Right cardiac atrium (tissue), 5 donors: ENCODE measurements around the gene SLC29A2. TPM values are rescaled to one million over a fixed set of nuclear protein-coding genes. Genes with fewer than 3 reads are reported as not detected.

Experiments
- ATAC-seq, 2 donors: fragments of 200-7000 bp; cut with Tn5 transposase; one replicate each; pipeline versions ENCODE4 v1.8.0 to v1.9.1; 2020; ENCODE audit warnings: moderate library complexity in 2 of 2, mild to moderate bottlenecking in 1 of 2
- DNase-seq, 3 donors: peaks; one replicate each; pipeline ENCODE4 v3.0.0-alpha.2; 2020
- H3K27ac ChIP-seq: one replicate; pipeline ENCODE4 v1.5.1; 2013; ENCODE audit warnings: mild to moderate bottlenecking, low read length, control low read depth, moderate library complexity
- H3K27me3 ChIP-seq: one replicate; pipeline ENCODE4 v1.6.1; 2013; ENCODE audit not compliant: control insufficient read depth, insufficient read depth
- H3K4me1 ChIP-seq: one replicate; pipeline ENCODE4 v1.6.1; 2013; ENCODE audit warnings: low read length; ENCODE audit not compliant: control insufficient read depth, insufficient read depth
- H3K4me3 ChIP-seq: one replicate; pipeline ENCODE4 v1.5.1; 2013; ENCODE audit warnings: low read length, control low read depth
- H3K9me3 ChIP-seq: one replicate; pipeline ENCODE4 v1.6.1; 2013; ENCODE audit warnings: low read length; ENCODE audit not compliant: control insufficient read depth
- WGBS: extraction: QIAGEN DNeasy Blood & Tissue Kit; methylation state at CpG from one replicate; pipeline ENCODE4 v1.1.7; 2013; 5-methylcytosine and 5-hydroxymethylcytosine counted together
- intact Hi-C, 4 donors: fragments of 100-400 bp; cut with DNase I; formaldehyde crosslinking; loops; one replicate each; pipeline versions ENCODE4 v1.11.0 to v1.14.0; 2022 to 2023
- polyA plus RNA-seq: library from polyadenylated mRNA; stranded (reverse); fragments of 200-250 nt; gene quantifications from one replicate; pipeline ENCODE4 v1.2.3, GENCODE V29; 2013
- total RNA-seq, 4 donors: library from RNA; stranded (reverse); fragmentation: NEBNext Ultra II Directional; extraction: Animal tissue kit (Norgen Biotek cat#: 25700); gene quantifications; one replicate each; pipeline ENCODE4 v1.2.1, GENCODE V29; 2021
- donor health status: healthy with polysubstance abuse.
- donor health status: DM: no; HTN: yes; CAD: no.
- donor health status: DM: no; HTN: no; CAD: no.
- donor health status: DM: no; HTN: yes; CAD: no; lungs with severe emphysema.
- donor health status: DM: yes; HTN: yes; CAD: no.

The SLC29A2 gene
- total and polyA plus RNA-seq, 5 donors, result 18.7 to 33.2 (median 28.2) TPM

- H3K27ac ChIP-seq, result peak overlapping the region; percentile 53
- ATAC-seq (peak; percentile 1 to 3), DNase-seq (peak; percentile 22 to 72 (median 61))
- 30% methylated on average over 68 of the region's 68 CpGs for WGBS
- H3K27me3 ChIP-seq, result no peaks in the 10 kb centered on the region
- peak overlapping the region; percentile 46 for H3K4me3 ChIP-seq
- intact Hi-C loops, result no loop called here
- no peaks in the 10 kb centered on the region for H3K9me3 ChIP-seq
- H3K4me1 ChIP-seq, result peaks cover 9% of the 10 kb centered on the region
These were observed 24.8 kb downstream of the SLC29A2 start for GRCh38 chr11:66346476-66347424.

DNA sequence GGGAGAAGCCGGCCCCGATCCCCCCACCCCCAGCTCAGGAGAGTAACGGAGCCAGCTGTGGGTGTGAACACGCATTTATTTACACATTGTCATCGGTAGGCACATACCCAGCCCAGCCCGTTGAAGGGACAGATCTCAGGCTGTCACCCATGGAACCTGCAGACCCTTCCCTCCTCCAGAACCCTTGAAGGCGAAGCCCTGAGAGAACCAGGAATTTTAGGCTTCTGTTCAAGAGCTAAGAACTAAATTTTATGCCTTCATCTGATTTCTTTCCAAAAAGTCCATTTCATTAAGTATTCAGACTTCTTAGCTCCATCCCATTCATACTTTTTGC is 26.3 kb downstream of the SLC29A2 start:
- intact Hi-C loops, result no loop called here
- Histone ChIP-seq H3K9me3 (no peaks in the 10 kb centered on the region), H3K4me1 (peaks cover 9% of the 10 kb centered on the region), H3K27ac (peak overlapping the region; percentile 81), H3K4me3 (peak overlapping the region; percentile 81), H3K27me3 (no peaks in the 10 kb centered on the region)
- WGBS, result 5% methylated on average over 7 of the region's 7 CpGs
- ATAC-seq (no peak), DNase-seq (no peak)

GRCh38 chr11:66344550-66345315 is 26.8 kb downstream of the SLC29A2 start, which contains the start of gene BRMS1:
Gene BRMS1, minus strand, starts transcription at chr11:66345104. Its CDS starts 2,870 bp downstream, at chr11:66342234.
- peak within 1 kb of the TSS; percentile 81 for H3K27ac ChIP-seq
- DNase-seq (peak; percentile 99 to 100 (median 99)), ATAC-seq (peak; percentile 91)
- no peaks in the 10 kb centered on the region for H3K27me3 ChIP-seq
- intact Hi-C loops, result no loop called here
- under 1% methylated on average over 59 of the region's 59 CpGs for WGBS
- H3K4me3 ChIP-seq, result peak within 1 kb of the TSS; percentile 81
- H3K4me1 ChIP-seq, result peaks cover 9% of the 10 kb centered on the region
- no peaks in the 10 kb centered on the region for H3K9me3 ChIP-seq

- DNase-seq (peak in 1 of 3 donors; percentile 27), ATAC-seq (no peak)
- Histone ChIP-seq H3K27ac (no peak overlapping the region), H3K4me1 (peaks cover 9% of the 10 kb centered on the region), H3K9me3 (no peaks in the 10 kb centered on the region), H3K27me3 (no peaks in the 10 kb centered on the region), H3K4me3 (no peak overlapping the region)
- intact Hi-C loops, result no loop called here
- 92% methylated on average over 8 of the region's 8 CpGs for WGBS
These were observed 28.4 kb downstream of the SLC29A2 start for GRCh38 chr11:66343176-66343575.

DNA sequence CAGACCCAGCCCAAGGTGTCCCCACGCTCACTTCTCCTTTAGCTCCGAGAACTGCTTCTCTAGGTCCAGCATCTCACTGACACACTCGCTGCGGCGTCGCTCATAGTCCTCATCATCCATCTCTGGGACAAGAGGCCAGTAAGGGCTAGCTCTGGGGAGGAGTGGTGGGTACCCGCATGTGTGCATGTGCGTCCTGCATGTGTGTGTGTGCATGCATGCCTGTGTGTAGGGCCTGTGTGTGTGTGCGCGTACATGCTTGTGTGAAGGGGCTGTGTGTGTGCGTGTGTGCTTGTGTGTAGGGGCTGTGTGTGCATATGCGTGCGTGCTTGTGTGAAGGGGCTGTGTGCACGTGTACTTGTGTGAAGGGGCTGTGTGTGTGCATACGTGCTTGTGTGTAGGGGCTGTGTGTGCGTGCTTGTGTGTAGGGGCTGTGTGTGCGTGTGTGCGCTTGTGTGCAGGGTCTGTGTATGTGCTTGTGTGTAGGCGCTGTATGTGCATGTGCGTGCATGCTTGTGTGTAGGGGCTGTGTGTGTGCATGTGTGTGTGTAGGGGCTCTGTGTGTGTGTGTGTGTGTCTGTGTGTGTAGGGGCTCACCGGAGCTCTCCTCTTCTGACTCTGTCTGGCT is 29.9 kb downstream of the SLC29A2 start:
- Histone ChIP-seq H3K9me3 (no peaks in the 10 kb centered on the region), H3K27me3 (no peaks in the 10 kb centered on the region), H3K4me1 (peaks cover 9% of the 10 kb centered on the region), H3K4me3 (no peak overlapping the region), H3K27ac (no peak overlapping the region)
- intact Hi-C loops, result no loop called here
- ATAC-seq (no peak), DNase-seq (peak; percentile 5 to 27 (median 13))
- WGBS, result 94% methylated on average over 21 of the region's 21 CpGs

GRCh38 chr11:66340596-66341501 is 30.7 kb downstream of the SLC29A2 start:
- Histone ChIP-seq H3K4me3 (no peak overlapping the region), H3K27ac (no peak overlapping the region), H3K27me3 (no peaks in the 10 kb centered on the region), H3K9me3 (no peaks in the 10 kb centered on the region), H3K4me1 (peaks cover 8% of the 10 kb centered on the region)
- intact Hi-C loops, result no loop called here
- 94% methylated on average over 28 of the region's 28 CpGs for WGBS
- DNase-seq (peak; percentile 10 to 45 (median 35)), ATAC-seq (no peak)

- Histone ChIP-seq H3K4me3 (no peak overlapping the region), H3K9me3 (no peaks in the 10 kb centered on the region), H3K27ac (no peak overlapping the region), H3K4me1 (peaks cover 3% of the 10 kb centered on the region), H3K27me3 (no peaks in the 10 kb centered on the region)
- 77% methylated on average over 14 of the region's 14 CpGs for WGBS
- intact Hi-C loops, result no loop called here
- ATAC-seq (no peak), DNase-seq (peak; percentile 7 to 38 (median 34))
These were observed 31.7 kb downstream of the SLC29A2 start for GRCh38 chr11:66339686-66340483.

DNA sequence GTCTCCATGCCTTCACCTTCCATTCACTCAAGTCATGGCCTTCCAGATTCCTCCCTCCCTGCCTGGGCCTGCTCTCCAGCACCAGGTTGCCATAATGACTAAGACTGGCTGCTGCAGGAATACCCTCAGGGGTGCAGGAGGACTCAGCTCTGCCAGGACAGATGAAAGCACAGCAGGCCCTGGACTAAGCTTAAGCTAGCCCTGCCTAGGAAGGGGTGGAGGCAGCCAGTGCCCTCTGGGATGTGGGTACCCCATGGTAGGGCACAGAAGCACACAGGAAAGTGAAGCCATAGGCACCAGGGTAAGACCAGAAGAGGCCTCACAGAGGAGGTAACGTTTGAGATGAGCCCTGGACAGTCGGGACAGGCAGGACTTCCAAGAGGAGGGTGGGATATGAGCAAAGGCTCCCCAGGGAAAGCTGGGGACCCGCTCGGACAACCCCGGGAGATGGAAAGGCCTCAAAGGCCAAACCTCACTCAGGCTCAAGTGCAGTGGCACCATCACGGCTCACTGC is 32.3 kb downstream of the SLC29A2 start:
- Histone ChIP-seq H3K9me3 (no peaks in the 10 kb centered on the region), H3K4me3 (no peak overlapping the region), H3K4me1 (peaks cover 3% of the 10 kb centered on the region), H3K27ac (no peak overlapping the region), H3K27me3 (no peaks in the 10 kb centered on the region)
- 86% methylated on average over 6 of the region's 6 CpGs for WGBS
- DNase-seq (peak; percentile 6 to 26 (median 13)), ATAC-seq (no peak)
- intact Hi-C loops, result no loop called here

GRCh38 chr11:66338276-66339161 is 33.0 kb downstream of the SLC29A2 start:
- no peaks in the 10 kb centered on the region for H3K27me3 ChIP-seq
- DNase-seq, result peak; percentile 15 to 52 (median 40)
- no peaks in the 10 kb centered on the region for H3K9me3 ChIP-seq
- no peak for ATAC-seq
- H3K4me1 ChIP-seq, result peaks cover 3% of the 10 kb centered on the region
- intact Hi-C loops, result no loop called here
- H3K27ac ChIP-seq, result no peak overlapping the region
- WGBS, result 78% methylated on average over 17 of the region's 17 CpGs
- no peak overlapping the region for H3K4me3 ChIP-seq
